Measurements from ENCODE around the gene TEX52. TPM values are rescaled to one million over a fixed set of nuclear protein-coding genes. Genes with fewer than 3 reads are reported as not detected.
A peak's percentile ranks its signal among the peaks of the same experiment; 100 is the strongest.

TEX52 gene
- total and polyA plus RNA-seq, 2 of the 13 experiments (the other 11 are each of a cell fraction or from before 2014, with no cell fraction given), result 0.05 TPM; not detected in 1

GRCh38 chr12:2876431-2877046 lies 19.7 kb upstream of the TEX52 start (continued):
- TF ChIP-seq CSRNP2 (CRISPR knock-in tag; conservative IDR thresholded peaks at IDR 0.05; ENCODE audit: low read depth), result no peak
- TF ChIP-seq ATAD3A (CRISPR knock-in tag; IDR thresholded peaks at IDR 0.05), result no peak
- TF ChIP-seq ZNF878 (CRISPR knock-in tag; IDR thresholded peaks at IDR 0.05), result no peak
- no peak for TF ChIP-seq AKAP8 (CRISPR knock-in tag; IDR thresholded peaks at IDR 0.05)
- no peak for TF ChIP-seq ZNF432 (CRISPR knock-in tag; IDR thresholded peaks at IDR 0.05; ENCODE audit: borderline replicate concordance)
- TF ChIP-seq SRSF4 (IDR thresholded peaks at IDR 0.05; ENCODE audit: low read depth, low read length, poor library complexity, severe bottlenecking), result no peak
- no peak for TF ChIP-seq FOSL1 (CRISPR knock-in tag; IDR thresholded peaks at IDR 0.05; ENCODE audit: borderline replicate concordance)
- TF ChIP-seq PHF8 (CRISPR knock-in tag; IDR thresholded peaks at IDR 0.05), result peak; percentile 79; the same call in 1 of the 2 replicates
- no peak for TF ChIP-seq NCOR1 (IDR thresholded peaks at IDR 0.05; ENCODE audit: borderline replicate concordance, low read length)
- no peak for TF ChIP-seq POLR2A (IDR thresholded peaks at IDR 0.05; ENCODE audit: insufficient read depth in 1 of 2, low read depth in 2 of 2, low read length in 2 of 2)
- TF ChIP-seq ZNF800 (CRISPR knock-in tag; IDR thresholded peaks at IDR 0.05), result no peak
- TF ChIP-seq REXO4 (CRISPR knock-in tag; IDR thresholded peaks at IDR 0.05; ENCODE audit: borderline replicate concordance), result no peak
- no peak for TF ChIP-seq ZNF512 (CRISPR knock-in tag; IDR thresholded peaks at IDR 0.05)
- no peak for TF ChIP-seq GATAD2A (CRISPR knock-in tag; IDR thresholded peaks at IDR 0.05)
- TF ChIP-seq HNRNPK (IDR thresholded peaks at IDR 0.05; ENCODE audit: low read depth, low read length, poor library complexity, severe bottlenecking), result no peak
- no peak for TF ChIP-seq XBP1 (CRISPR knock-in tag; IDR thresholded peaks at IDR 0.05)
- TF ChIP-seq SNAI1 (CRISPR knock-in tag; IDR thresholded peaks at IDR 0.05; ENCODE audit: borderline replicate concordance), result 0 out of 2 replicates have a peak, but pooled peaks have one; percentile 12
- no peak for TF ChIP-seq CBX5 (CRISPR knock-in tag; IDR thresholded peaks at IDR 0.05; ENCODE audit: borderline replicate concordance)
- TF ChIP-seq ZFP82 (CRISPR knock-in tag; IDR thresholded peaks at IDR 0.05; ENCODE audit: borderline replicate concordance), result no peak
- no peak for TF ChIP-seq KLF13 (CRISPR knock-in tag; IDR thresholded peaks at IDR 0.05)
- no peak for TF ChIP-seq GPN1 (CRISPR knock-in tag; IDR thresholded peaks at IDR 0.05; ENCODE audit: borderline replicate concordance)
- 0 out of 2 replicates have a peak, but pooled peaks have one; percentile 30 for TF ChIP-seq KMT2A (CRISPR knock-in tag; IDR thresholded peaks at IDR 0.05)
- no peak for TF ChIP-seq ZNF264 (CRISPR knock-in tag; IDR thresholded peaks at IDR 0.05)
- no peak for TF ChIP-seq ZNF775 (CRISPR knock-in tag; IDR thresholded peaks at IDR 0.05; ENCODE audit: borderline replicate concordance)
- no peak for TF ChIP-seq RXRA (CRISPR knock-in tag; IDR thresholded peaks at IDR 0.05)
- no peak for TF ChIP-seq MTF2 (CRISPR knock-in tag; IDR thresholded peaks at IDR 0.05; ENCODE audit: borderline replicate concordance)
- 0 out of 2 replicates have a peak, but pooled peaks have one; percentile 34 for TF ChIP-seq HDAC2 (CRISPR knock-in tag; IDR thresholded peaks at IDR 0.05)
- TF ChIP-seq RAD21 (CRISPR knock-in tag; IDR thresholded peaks at IDR 0.05), result no peak

Measured in HepG2 (cell line).